Lower lobe of right lung (tissue), 2 donors: ENCODE data around the gene PTPRD. TPM values are rescaled to one million over a fixed set of nuclear protein-coding genes. Genes with fewer than 3 reads are reported as not detected.

Source experiments
- ATAC-seq, 2 donors: fragments of 200-7000 bp; cut with Tn5 transposase; one replicate each; pipeline ENCODE4 v1.9.1; 2020 to 2022; ENCODE audit warnings: mild to moderate bottlenecking in 2 of 2, moderate library complexity in 2 of 2
- DNase-seq: peaks from one replicate; pipeline ENCODE4 v3.0.0-alpha.2; 2020
- H3K27ac ChIP-seq: fragments of 200-600 bp; one replicate; pipeline ENCODE4 v1.8.0; 2022
- H3K27me3 ChIP-seq: fragments of 200-600 bp; one replicate; pipeline ENCODE4 v1.8.0; 2022; ENCODE audit warnings: low read depth
- H3K36me3 ChIP-seq: fragments of 200-600 bp; one replicate; pipeline ENCODE4 v1.8.0; 2022; ENCODE audit warnings: mild to moderate bottlenecking
- H3K4me1 ChIP-seq: fragments of 200-600 bp; one replicate; pipeline ENCODE4 v1.8.0; 2022
- H3K4me3 ChIP-seq: fragments of 200-600 bp; one replicate; pipeline ENCODE4 v1.8.0; 2022; ENCODE audit warnings: mild to moderate bottlenecking
- H3K9me3 ChIP-seq: fragments of 200-600 bp; one replicate; pipeline ENCODE4 v1.8.0; 2022
- intact Hi-C: fragments of 100-400 bp; cut with DNase I; formaldehyde crosslinking; loops from one replicate; pipeline ENCODE4 v1.11.0; 2022
- total RNA-seq: library from RNA; stranded (reverse); fragmentation: NEBNext Ultra II Directional; extraction: Animal tissue kit (Norgen Biotek cat#: 25700); gene quantifications from one replicate; pipeline ENCODE4 v1.2.1, GENCODE V29; 2021
- TF ChIP-seq, protein P1 (sequence below): fragments of 200-600 bp; IDR thresholded peaks from one replicate; pipeline ENCODE4 v1.8.0; 2022; ENCODE audit warnings: antibody characterized with exemption, mild to moderate bottlenecking
- donor health status: DM: no; HTN: yes; CAD: no; lungs with severe emphysema.

PTPRD gene
- total RNA-seq, 1 donor from 2014 or later, result 17.2 TPM

DNA sequence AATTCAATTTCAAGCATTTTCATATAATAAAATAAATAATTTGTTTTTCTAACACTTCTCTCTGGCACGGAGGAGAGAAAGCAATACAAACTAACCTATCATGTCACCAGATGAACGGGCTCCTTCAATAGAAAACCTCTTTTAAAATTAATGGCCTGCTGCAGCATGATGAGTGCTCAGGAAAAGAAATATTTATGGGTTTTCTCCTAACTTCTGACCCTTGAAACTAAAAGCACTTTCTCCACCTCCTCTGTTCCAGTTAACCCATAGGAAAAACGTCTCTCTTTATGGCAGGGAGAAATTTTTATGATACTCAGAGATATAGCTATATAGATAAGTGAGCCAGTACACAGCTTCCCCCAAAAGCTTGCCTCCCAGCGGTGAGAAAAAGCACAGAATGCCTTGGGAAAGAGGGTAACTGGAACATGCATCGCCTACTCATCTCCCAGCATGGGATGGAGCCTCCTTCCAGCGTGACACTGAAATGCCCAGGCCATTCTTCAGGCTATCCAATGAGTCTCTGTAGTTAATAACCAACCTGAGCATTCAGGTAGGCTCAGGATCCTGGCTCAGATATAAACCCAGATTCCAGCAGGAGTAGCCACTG is 1850.2 kb downstream of the PTPRD start:
- H3K27me3 ChIP-seq, result no peaks in the 10 kb centered on the region
- H3K4me1 ChIP-seq, result no peaks in the 10 kb centered on the region
- H3K9me3 ChIP-seq, result no peaks in the 10 kb centered on the region
- no peaks in the 10 kb centered on the region for H3K36me3 ChIP-seq
- TF ChIP-seq, protein P1, sequence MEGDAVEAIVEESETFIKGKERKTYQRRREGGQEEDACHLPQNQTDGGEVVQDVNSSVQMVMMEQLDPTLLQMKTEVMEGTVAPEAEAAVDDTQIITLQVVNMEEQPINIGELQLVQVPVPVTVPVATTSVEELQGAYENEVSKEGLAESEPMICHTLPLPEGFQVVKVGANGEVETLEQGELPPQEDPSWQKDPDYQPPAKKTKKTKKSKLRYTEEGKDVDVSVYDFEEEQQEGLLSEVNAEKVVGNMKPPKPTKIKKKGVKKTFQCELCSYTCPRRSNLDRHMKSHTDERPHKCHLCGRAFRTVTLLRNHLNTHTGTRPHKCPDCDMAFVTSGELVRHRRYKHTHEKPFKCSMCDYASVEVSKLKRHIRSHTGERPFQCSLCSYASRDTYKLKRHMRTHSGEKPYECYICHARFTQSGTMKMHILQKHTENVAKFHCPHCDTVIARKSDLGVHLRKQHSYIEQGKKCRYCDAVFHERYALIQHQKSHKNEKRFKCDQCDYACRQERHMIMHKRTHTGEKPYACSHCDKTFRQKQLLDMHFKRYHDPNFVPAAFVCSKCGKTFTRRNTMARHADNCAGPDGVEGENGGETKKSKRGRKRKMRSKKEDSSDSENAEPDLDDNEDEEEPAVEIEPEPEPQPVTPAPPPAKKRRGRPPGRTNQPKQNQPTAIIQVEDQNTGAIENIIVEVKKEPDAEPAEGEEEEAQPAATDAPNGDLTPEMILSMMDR, result no peak
- no peak overlapping the region for H3K27ac ChIP-seq
- intact Hi-C loops, result no loop called here
- DNase-seq (no peak), ATAC-seq (no peak)
- no peak overlapping the region for H3K4me3 ChIP-seq

DNA sequence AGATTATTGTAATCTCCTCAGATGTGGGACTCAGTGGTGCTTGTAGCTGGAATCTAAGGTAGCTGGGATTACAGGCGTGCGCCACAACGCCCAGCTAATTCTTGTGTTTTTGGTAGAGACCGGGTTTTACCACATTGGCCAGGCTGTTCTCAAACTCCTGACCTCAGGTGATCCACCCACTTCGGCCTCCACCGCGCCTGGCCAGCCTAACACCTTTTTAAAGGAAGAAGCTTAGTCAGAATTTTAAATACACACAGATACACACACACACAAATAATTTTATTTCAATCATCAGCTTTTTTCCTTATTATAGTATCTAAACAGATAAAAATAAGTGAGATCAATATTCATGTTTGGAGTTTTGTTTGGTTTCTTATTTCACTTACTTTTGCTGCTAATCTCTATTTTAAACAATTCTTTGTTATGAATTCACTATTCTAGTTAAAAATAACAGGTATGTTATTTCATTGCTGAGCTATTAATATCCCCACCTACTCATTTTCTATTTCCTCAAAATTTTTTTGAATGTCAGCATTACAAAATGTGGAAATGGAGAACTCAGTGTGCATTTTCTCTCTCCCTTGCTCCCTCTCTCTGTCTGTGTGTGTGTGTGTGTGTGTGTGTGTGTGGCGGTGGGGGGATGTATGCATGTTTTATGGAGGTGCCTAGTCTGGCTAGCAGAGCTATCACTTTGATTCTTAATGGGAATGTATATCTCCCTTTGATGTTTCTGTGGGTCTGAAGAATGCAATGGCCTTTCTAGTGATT is 1852.6 kb downstream of the PTPRD start:
- intact Hi-C loops, result no loop called here
- Histone ChIP-seq H3K9me3 (no peaks in the 10 kb centered on the region), H3K4me1 (no peaks in the 10 kb centered on the region), H3K36me3 (no peaks in the 10 kb centered on the region), H3K27me3 (no peaks in the 10 kb centered on the region), H3K27ac (no peak overlapping the region), H3K4me3 (no peak overlapping the region)
- TF ChIP-seq, protein P1, result no peak
- no peak for ATAC-seq
- no peak for DNase-seq

DNA sequence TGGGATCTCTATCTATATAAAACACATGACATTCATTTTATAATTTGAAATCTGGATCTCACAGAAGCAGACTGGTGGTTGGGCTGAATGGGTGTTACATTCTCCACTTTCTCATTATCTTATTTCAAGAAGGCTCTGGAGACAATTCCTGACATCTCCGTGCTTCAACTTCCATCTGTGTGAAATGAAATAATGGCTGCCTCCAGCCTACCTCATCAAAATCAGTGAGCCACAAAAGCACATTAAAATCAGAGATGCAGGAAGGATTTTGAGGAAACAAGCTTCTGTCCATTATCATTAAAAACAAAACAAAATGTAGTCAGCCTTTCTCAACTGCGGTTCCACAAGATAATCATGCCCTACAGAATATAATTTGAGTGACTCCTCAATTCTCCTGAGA is 1854.9 kb downstream of the PTPRD start:
- Histone ChIP-seq H3K9me3 (no peaks in the 10 kb centered on the region), H3K27ac (no peak overlapping the region), H3K4me3 (no peak overlapping the region), H3K4me1 (no peaks in the 10 kb centered on the region), H3K36me3 (no peaks in the 10 kb centered on the region), H3K27me3 (no peaks in the 10 kb centered on the region)
- TF ChIP-seq, protein P1, result no peak
- intact Hi-C loops, result no loop called here
- no peak for DNase-seq
- no peak for ATAC-seq

DNA sequence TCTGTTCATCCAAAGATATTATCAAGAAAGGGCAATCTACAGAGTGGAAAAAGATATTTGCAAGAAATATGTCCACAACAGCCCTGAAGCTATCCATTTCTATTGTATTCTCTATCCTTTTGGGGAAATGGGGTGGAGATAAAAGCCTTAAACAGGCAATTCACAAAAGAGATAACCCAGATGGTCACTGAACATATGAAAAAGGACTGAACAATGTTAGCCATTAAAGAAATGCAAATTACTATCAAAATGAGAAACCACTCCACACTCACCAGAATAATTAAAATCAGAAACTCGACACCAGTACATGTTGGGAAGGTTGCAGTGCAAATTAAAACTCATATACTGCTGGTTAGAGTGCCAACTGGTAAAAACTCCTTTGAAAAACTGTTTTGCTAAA is 1858.1 kb downstream of the PTPRD start:
- Histone ChIP-seq H3K27ac (no peak overlapping the region), H3K4me3 (no peak overlapping the region), H3K27me3 (no peaks in the 10 kb centered on the region), H3K9me3 (no peaks in the 10 kb centered on the region), H3K36me3 (no peaks in the 10 kb centered on the region), H3K4me1 (no peaks in the 10 kb centered on the region)
- ATAC-seq (no peak), DNase-seq (no peak)
- intact Hi-C loops, result no loop called here
- TF ChIP-seq, protein P1, result no peak

DNA sequence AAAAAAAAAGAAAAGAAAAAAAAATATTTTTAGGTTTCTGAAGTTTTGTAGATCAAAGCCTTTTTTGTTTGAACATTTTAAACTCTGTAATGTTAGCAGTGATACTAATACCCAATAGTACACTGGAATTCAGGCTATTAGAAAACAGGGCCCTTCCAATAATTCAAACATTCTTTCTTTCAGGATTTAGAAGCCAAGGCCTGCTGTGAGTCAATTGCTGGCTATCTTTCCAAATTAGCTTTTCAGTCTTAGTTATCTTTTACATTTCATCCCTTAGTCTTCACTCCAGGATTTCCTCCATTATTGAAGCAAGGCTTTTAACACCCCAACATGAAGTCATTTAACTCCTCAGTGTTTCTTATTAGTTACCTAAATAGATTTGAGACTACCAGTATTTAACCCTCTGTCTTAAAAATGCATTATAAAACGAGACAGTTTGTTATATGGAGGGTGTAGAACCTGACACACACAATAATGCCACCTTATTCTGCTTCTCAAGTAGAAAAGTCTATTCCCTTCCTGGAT is 1861.3 kb downstream of the PTPRD start:
- no peak for DNase-seq

More for the DNA sequence above, 1861.3 kb downstream of the PTPRD start:
- no peaks in the 10 kb centered on the region for H3K36me3 ChIP-seq
- no peak for ATAC-seq
- intact Hi-C loops, result no loop called here
- no peak overlapping the region for H3K27ac ChIP-seq
- H3K4me1 ChIP-seq, result no peaks in the 10 kb centered on the region
- TF ChIP-seq, protein P1, result no peak
- no peaks in the 10 kb centered on the region for H3K27me3 ChIP-seq
- no peaks in the 10 kb centered on the region for H3K9me3 ChIP-seq
- H3K4me3 ChIP-seq, result no peak overlapping the region
